SH-SY5Y (cell line): ENCODE data around the gene AP1G1.

Source experiments
- GATA2 ChIP-seq: IDR thresholded peaks from 2 replicates; pipeline ENCODE4 v1.6.1; 2011; ENCODE audit warnings: mild to moderate bottlenecking, low read depth, low read length
- GATA3 ChIP-seq: IDR thresholded peaks from 2 replicates; pipeline ENCODE4 v1.6.1; 2011; ENCODE audit warnings: low read depth, mild to moderate bottlenecking, low read length, moderate library complexity

DNA sequence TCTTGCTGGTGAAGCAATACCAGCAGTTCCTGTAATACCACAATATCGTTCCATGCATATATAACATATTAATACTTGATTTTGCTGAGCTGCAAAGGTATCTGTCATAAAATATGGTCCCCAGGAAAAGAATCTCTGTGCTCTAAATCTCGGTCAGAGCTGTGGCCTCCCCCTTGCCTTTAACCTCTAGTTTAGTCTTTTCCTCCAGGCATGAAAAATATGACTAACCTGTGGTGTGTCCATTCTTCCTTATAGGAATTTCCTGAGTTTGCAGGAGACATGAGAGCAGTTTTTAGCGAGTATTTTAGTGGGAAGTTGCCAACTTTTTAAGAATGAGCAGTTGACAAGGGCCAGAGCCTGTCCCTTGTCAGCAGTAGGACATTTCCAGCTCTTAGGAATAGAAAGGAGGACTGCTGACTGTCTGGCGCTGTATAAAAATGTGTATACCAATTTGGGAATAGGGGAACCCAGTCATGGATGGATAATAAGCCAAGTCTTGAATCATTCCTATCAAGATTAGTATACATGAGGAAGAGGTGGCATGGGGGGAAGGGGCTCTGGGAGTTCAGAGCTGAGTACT, 45.8 kb upstream of the AP1G1 start:
- TF ChIP-seq GATA2 (no peak), GATA3 (no peak)
